ENCODE results near the gene KRT3.

KRT3 gene

GRCh38 chr12:52813885-52814709 lies 18.2 kb upstream of the KRT3 start, which contains the start of gene KRT4:
Gene KRT4, minus strand, starts transcription at chr12:52814116. Its CDS starts 58 bp downstream, at chr12:52814058.
- DNase-seq (ENCODE audit: low spot score), result no peak

- no peak for DNase-seq (ENCODE audit: low spot score)
Measured at GRCh38 chr12:52813203-52813819, 17.4 kb upstream of the KRT3 start.

- DNase-seq (ENCODE audit: low spot score), result no peak
Measured at GRCh38 chr12:52812749-52813148, 16.8 kb upstream of the KRT3 start.

GRCh38 chr12:52812073-52812400 lies 16.1 kb upstream of the KRT3 start:
- no peak for DNase-seq (ENCODE audit: low spot score)

DNA sequence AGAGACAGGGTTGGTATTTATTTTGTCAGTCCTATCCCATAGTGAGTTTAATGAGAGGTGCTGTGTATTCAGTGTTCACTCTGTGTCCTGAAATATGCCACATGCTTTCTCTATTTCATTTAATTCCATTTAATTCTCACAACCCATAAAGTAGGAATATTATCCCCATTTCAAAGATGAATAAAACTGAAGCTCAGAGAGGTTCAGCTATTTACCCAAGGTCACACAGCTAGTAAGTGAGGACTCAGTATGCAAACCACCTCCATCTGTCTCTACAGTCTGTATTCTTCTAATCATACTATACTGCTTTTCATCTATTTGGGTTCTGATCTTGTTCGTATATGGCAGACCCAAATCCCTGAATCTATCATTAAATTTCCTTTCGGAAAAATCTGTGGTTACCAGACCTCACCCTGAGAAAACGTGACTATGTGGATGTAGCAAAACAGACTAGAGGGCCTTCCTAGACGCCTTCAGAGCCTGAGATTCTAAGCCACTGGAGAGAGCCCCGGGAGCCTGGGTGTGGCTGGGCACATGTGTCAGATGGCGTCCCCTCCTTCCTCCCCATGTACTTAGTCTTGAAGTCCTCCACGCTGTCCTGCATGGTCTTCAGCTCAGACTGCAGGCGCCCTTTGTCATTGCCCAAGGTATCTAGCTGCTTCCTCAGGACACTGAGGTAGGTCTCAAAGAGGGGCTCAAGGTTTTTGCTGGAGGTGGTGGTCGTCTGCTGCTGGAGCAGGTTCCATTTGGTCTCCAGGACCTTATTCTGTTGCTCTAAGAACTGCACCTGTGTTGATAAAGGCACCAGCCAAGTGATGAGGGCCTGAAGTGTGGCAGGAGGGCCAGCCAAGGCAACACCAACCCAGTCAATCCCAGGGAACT lies 15.5 kb upstream of the KRT3 start:
- DNase-seq (ENCODE audit: low spot score), result no peak

GRCh38 chr12:52810554-52810953 lies 14.6 kb upstream of the KRT3 start:
- DNase-seq (ENCODE audit: low spot score), result no peak

- DNase-seq (ENCODE audit: low spot score), result no peak
Measured at GRCh38 chr12:52809166-52809565, 13.2 kb upstream of the KRT3 start.

DNA sequence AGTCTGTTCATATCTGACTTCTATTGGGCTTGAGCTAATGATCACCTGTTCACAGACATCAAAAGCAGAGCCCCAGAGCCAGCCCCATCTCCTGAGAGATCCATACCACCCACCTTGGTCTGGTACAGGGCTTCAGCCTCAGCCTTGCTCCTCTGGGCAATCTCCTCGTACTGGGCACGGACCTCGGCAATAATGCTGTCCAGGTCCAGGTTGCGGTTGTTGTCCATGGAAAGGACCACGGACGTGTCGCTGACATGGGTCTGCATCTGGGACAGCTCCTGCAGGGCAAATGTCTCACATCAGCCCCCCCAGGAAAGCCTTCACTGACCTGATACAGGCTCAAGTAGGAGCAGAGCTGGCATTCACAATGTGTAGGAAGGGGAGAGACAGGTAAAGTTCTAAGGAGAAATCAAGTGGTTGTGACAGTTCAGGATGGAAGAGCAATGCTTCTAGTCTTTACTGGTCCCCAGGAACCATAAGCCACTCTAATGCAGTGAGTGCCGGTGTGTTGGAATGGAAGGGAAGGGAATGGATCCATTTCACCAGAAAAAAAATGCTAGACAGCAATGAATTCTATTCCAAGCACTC lies 12.8 kb upstream of the KRT3 start:
- DNase-seq (ENCODE audit: low spot score), result no peak

- DNase-seq (ENCODE audit: low spot score), result no peak
Measured at GRCh38 chr12:52807544-52808470, 11.9 kb upstream of the KRT3 start.

DNA sequence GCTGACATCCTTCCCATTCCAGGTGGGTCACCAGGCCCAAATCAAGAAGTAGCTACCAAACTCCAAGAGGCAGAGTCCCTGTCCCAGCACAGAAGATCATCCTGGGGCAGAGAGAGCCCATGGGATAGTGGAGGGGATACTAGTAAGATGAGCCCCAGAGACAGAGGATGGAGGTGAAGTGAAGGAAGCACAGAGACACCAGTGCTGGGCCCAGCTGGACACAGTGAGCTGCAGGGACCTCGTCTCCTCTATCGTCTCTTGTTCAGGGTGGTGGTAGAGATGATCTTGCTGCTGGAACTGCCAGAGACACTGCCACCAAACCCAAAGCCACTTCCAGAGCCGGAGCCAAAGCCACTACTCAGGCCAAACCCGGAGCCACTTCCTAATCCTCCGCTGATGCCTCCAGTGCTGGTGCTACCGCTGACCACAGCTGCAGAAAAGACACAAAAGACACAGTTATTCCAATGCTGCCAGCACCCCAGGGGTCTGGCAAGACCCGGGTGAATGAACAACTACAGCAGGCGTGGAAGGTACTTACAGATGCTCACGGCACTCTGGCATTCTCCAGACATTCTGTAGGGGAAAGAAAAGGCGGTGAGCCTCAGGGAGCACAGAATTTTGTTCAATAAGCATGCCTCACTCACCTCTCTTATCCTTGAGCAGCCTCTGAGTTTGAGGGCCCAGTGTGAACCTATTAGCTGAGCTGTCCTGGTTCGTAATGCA lies 11.1 kb upstream of the KRT3 start:
- no peak for DNase-seq (ENCODE audit: low spot score)

DNA sequence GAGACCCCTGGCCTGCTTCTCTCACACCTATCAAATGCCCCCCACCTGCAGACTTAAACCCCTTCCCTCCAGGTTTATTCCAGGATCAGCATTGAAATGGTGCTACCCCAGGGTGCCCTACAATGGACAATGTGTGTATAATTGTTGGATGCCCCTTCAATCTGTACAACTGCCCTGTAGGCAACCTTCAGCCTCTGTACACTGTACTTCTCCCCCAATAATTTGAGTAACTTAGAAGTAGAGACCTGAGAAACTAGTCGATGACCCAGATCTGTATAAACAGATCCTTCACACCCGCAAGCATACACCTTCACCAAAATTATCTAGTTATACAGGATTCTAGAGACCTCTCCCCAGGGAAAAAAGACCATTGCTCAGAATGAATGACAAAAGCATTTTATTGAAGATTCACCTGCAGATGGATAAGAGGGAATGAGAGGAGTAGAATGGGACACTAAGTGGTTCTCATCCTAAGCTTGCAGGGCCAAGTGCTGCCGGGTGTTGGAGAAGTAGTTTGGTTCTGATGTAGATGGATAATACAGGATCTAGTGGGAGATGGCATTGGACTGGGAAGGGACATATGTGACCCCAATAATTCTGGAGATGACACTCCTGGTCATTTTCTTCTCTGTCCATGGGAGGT lies 10.4 kb upstream of the KRT3 start:
- no peak for DNase-seq (ENCODE audit: low spot score)

GRCh38 chr12:52805739-52806138 lies 9.8 kb upstream of the KRT3 start:
- DNase-seq (ENCODE audit: low spot score), result no peak

DNA sequence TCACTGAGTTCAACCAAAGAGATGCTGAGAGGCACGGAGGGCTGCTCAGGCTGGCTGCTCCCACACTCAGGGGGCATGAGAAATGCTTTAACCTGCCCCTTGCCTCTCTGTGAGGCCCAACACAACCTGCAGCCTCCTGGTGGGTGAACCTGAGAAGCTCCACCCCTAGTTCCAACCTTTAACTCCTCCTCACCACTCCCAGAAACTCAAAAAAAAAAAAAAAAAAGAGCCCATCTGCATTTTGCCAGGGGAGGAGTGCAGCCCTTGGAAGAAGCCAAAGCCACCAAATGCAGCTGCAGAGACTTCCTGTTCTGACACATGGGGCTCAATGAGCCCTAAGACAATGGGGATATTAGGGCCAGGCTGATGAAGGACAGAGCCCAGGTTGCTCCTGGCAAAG lies 9.1 kb upstream of the KRT3 start:
- DNase-seq (ENCODE audit: low spot score), result no peak

- no peak for DNase-seq (ENCODE audit: low spot score)
Measured at GRCh38 chr12:52802442-52802841, 6.5 kb upstream of the KRT3 start.

DNA sequence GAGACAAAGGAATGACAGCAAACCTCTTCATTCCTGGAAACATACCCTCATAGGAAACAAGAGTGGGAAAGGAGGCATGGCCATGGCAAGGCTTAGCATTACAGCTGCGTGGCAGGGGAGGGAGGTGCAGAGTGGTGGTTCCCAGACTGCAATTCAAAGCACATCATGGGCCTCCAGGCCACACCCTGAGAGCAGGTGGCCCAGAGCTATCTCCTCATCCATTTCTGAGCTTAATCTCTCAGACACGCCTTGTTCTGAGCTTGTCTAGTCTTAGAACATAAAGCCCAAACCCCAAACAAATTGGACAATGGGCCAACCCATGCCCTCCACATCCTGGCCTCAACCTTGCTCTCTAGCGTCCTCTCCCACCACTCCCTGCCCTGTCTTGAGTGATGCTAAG lies 5.9 kb upstream of the KRT3 start:
- DNase-seq (ENCODE audit: low spot score), result no peak

DNA sequence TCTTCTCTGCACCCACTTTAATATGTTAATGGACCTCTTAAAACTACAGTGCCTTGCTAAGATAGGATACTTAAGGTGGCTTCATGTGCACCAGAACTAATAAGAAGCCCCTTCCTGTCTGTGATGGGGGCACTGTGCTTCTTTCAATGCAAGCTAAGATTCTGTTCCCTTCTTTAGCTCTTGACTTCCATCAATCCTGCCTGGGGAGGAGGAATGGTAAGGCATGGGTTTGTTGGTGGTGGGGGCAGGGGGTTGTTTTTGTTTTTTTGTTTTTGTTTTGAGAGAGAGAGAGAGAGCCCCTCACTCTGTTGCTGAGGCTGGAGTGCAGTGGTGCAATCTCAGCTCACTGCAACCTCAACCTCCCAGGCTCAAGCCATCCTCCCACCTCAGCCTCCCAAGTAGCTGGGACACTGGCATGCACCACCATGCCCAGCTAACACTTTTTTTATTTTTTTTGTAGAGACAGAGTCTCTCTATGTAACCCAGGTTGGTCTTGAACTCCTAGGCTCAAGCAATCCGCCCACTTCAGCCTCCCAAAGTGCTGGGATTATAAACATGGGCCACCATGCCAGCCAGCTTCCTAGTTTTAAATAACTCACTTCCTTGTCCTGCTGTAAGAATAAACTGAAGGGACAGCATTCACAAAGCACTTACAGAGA lies 4.5 kb upstream of the KRT3 start:
- no peak for DNase-seq (ENCODE audit: low spot score)

GRCh38 chr12:52799505-52800211 lies 3.7 kb upstream of the KRT3 start:
- no peak for DNase-seq (ENCODE audit: low spot score)

GRCh38 chr12:52798671-52799504 lies 3.0 kb upstream of the KRT3 start:
- DNase-seq (ENCODE audit: low spot score), result no peak

All from COLO829 (cell line).